GM08714 (cell line): ENCODE results near the gene HOXC9.
"Not testable (repeated sequence)": the region's sequence is repeated elsewhere in the genome, so short reads cannot be mapped to it uniquely, and the experiment has no call there.

ENCODE experiments used
- H3K4me3 ChIP-seq: fragments of 200-500 bp; sonication (Bioruptor generic); 2 replicates; pipeline ENCODE4 v1.5.1; 2014; ENCODE audit warnings: mild to moderate bottlenecking, low read length, inconsistent platforms
- ZNF274 ChIP-seq: IDR thresholded peaks from 2 replicates; pipeline ENCODE4 v1.6.1; 2012; ENCODE audit warnings: mild to moderate bottlenecking, low read depth, low read length

The HOXC9 gene

DNA sequence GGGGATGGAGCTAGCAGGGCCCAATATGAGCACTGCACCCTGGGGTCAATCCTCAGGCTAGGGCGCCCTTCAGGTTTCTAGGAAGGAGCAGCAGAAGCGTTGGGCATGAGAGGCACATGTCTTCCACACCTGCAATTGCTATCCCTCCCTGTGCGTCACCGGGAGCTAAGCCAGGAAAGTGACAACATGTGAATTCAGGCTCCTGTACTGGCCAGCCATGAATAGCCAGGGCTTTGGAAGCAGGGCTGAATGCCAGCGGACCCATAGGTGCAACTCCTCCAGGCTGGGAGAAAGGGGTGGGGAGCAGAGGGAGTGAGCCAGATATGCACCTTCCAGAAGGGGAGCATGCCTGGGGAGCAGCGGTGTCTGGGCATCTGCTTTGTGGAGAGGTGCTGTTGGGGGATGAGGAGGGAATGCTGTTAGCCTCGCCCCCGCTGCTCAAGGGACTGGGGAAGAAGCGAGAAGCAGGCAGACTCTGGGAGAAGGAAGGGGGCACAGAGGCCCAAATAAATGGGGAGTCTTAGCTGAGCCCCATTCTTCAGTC, 39.0 kb downstream of the HOXC9 start:
- no peak overlapping the region for H3K4me3 ChIP-seq

DNA sequence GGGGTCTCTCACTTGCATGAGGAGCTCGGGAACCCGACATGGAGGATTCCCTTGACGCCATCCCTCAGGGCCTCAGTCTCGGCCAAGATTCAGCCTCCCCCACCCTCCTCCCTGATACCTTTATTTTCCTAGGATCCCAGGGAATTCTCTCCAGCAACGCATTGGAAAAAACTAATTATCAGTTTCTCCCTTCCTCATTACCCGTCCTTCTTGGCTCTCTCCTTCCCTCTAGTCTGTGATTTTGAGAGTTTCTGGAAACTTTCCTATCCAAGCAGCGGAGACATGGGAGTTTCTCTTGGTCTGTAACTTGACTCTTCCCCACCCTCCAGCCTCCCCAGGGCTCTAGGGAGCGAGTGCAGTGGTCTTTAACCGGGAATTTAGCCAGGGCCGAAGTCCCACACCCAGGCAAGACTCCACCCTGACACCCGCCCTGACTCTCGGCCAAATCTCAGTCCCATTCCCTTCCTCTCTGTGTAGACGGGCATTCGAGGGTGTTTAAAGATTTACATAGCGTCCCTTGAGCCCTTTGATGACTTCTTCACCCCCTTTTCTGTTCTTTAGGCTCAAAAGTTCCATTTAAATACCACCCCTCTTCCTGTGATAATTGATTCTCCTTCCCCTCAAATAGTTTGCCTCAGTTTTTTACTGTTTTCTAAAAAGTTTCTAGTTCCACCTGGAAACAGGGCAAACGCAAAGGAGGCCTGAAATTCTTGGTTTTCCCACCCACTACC, 39.6 kb downstream of the HOXC9 start:
- no peak overlapping the region for H3K4me3 ChIP-seq
- TF ChIP-seq ZNF274, result no peak

More for the DNA sequence above, 39.0 kb downstream of the HOXC9 start:
- TF ChIP-seq ZNF274, result no peak

DNA sequence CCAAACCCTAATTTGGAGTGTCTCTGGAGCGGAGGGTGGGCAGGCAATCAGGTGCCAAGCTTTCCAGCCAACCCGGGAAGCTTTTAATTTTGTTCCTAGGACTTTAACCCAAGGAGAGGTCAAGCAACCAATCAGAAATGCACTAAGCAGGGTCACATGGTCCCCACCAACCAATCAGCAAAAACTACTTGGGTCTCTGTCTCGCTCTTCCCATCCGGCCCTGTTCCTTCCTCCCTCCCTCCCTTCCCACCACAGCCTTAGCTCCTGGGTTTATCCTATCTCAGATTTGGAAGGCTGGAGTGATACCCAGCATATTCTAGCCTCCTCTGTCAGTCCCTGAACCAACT, 40.2 kb downstream of the HOXC9 start:
- H3K4me3 ChIP-seq, result no peak overlapping the region
- TF ChIP-seq ZNF274, result no peak

DNA sequence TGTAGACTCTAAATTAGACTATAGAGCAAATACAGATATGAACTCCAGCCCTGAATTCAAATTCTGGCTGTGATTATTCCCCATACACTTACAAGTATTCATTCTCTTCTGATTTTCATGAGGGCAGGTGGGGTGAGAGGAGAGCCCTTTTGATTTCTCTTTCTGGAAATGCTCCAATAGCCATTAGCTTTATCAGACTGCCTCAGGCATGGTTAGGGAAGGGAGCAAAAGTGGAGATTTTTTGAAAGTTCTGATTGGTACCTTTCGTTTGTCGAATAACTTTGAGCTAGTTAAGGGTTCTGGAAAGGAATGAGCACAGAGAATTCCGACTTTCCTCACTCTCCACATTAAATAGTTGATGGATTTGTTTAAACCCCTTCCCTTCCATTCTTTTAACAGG, 40.7 kb downstream of the HOXC9 start:
- H3K4me3 ChIP-seq, result no peak overlapping the region
- TF ChIP-seq ZNF274, result no peak

DNA sequence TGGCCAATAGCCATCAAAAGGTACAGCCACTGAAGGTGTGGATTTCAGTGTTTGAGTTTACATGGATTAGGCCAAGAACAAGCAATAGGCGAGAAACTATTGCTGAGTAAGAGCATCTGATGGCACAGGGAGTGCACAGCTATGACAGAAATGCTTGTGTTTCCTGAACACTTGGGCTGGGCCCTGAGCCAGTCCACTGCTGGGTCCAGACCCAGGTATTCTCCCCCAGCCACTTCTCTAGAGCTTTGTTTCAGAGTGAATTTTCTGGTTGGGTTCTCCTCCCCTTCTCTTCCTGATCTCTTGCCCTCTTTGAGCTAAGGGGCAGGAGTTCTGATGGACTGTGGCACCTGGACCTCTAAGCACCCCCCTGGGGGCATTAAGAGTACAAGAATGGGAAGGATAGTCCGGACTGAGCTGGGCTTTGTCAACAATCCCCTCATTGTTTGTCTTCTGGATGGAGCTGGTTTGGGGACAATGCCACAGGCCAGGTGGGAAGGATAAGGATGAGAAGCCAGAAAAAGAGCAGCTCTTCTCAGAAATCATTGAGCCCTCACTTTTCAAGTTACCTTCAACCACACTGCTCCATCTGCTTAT, 41.2 kb downstream of the HOXC9 start:
- no peak overlapping the region for H3K4me3 ChIP-seq

DNA sequence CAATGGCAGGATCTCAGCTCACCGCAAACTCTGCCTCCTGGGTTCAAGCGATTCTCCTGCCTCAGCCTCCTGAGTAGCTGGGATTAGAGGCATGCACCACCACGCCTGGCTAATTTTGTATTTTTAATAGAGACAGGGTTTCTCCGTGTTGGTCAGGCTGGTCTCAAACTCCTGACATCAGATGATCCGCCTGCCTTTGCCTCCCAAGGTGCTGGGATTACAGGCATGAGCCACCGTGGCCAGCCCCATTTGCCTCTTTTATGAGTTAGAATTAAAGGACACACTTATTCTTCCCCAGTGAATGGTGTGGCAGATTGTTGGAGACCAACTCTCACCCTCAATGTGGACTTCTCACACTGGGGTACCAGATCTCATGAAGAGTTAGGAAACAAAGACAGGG, 42.1 kb downstream of the HOXC9 start:
- not testable (repeated sequence) for H3K4me3 ChIP-seq

More for the DNA sequence above, 41.2 kb downstream of the HOXC9 start:
- no peak for TF ChIP-seq ZNF274

DNA sequence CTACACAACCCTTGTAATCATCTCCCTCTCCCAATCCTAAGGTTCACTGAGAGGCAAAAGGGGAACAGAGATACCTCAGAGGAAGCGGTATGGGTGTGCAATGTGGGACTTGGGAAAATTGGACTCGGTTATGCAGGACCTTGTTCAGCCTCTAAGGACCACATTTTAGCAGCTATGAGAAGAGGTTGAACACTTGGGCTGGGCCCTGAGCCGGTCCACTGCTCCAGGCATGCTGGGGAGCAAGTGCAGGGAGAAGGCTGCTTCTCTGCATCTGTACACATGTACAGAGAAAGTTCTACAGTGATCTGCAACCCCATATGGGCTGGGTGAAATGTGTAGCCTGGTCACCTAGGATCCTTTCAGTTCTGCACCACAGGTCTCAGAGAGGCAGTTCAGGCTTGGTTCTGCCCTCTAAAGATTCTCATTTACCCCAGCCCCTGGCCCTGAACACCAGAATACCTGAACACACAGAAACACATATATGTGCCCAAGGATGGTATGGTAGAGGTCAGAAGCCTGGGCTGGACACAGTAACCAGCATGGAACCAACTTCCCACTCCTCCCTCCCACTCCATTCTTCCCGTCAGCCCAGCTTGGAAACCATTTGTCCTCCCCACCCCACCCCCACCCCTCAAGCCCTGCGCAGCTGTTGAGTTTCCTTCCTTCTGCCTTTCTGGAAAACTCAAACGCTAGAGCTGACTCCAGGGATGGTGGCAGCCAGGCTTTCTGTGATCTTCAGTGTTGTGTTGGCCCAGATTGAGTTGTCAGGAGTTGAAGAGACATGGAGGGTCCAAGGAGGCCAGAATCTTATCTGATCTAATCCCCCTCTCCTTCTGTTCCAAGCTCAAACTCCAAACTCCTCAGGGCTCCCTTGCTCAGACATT, 43.3 kb downstream of the HOXC9 start:
- no peak overlapping the region for H3K4me3 ChIP-seq
- no peak for TF ChIP-seq ZNF274

DNA sequence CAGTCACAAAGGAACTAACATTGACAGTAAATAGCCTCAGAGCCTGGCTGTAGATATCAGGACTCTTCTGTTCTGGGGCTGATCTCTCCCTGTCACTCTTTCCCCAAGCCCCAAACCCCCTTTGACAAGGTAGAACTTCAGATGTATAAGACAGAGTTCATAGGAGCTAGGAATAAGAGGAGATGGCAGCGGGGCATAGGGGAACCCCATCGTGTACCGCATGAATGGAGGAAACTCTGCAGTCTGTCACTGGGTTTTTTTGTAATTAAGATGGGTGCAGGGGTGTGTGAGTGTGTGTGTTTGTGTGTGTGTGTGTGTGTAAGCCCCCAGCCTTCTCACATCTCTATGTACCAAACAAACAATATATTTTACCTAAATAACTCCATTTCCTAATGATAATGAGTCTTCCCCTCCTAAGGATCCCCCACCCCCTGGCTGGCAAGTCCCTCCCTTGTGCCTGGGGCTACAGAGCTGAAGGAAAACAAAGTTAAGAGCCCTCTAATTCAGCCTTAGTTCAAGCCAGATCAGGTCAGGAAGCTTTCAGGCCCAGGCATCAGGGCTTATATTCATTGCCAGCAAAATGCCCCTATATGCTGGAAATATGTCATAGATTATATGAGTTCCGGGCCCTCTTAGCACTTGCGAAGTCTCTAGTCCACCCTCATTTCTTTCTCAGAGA, 44.6 kb downstream of the HOXC9 start:
- H3K4me3 ChIP-seq, result no peak overlapping the region
- TF ChIP-seq ZNF274, result no peak

DNA sequence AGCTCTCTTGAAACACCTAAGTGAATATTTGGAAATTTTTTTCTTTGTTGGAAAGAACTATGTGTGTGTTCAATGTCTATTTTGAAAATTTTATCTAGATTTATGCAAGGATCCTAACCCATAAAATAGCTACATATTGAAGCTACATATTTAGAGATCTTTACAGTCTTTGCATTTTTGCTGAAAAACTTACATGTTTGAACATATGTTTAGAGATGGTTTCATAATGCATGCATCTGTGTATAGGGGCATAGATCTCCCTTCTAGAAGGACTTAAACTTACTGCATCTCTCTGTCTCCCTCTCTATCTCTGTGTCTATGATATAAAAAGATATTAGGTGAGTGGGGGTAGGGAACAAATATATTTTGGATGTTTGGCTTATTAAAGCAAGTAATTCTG, 45.4 kb downstream of the HOXC9 start:
- H3K4me3 ChIP-seq, result no peak overlapping the region
- TF ChIP-seq ZNF274, result no peak

DNA sequence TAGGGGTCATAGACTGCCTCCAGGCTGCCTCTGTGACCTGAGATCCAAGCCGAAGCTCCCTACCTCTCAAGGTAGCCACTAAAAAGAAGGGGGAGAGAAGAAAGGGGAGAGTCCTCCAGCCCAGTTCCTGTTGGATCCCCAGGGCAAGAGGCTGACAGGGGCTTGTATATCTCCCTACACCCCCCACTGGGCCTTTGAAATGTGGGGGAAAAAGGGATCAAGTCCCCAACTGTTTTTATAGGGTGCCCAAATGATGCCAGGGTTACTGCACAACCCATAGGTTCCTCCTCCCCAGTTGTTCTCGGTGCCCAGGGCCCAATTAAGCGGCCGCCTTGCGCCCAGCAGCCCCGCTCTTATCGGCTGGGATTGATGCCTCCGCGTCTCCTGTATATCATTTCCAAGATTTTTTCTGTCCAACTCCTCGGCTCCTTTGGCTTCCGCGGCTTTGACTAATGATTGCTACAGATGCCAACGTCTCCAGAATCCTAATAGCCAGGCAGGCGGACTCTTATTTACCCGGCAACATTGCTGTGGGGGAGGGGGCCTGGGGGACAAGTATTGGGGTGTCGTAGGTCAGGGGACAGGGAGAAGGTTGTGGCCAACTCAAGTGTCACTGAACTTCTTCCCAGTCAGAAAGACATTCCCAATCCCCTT, 46.0 kb downstream of the HOXC9 start:
- TF ChIP-seq ZNF274, result no peak

DNA sequence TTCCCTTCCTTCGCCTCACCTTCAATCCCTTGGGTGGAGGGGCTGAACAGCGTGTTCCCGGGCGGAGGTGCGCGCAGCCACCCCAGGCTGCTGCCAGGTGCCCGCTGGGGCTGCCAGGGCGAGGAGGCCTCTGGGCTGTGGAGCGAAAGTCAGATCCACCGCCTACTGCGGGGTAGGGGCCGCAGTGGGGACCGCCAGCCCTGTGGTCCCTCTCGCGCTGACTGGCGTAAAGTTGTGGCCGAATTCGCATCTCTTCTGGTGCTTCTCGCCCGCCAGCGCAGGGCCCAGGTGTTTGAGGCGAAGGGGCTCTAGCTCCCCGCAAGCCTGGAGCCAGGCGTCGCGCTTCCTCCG, 46.8 kb downstream of the HOXC9 start:
- TF ChIP-seq ZNF274, result no peak
- no peak overlapping the region for H3K4me3 ChIP-seq

More for the DNA sequence above, 46.0 kb downstream of the HOXC9 start:
- no peak overlapping the region for H3K4me3 ChIP-seq

DNA sequence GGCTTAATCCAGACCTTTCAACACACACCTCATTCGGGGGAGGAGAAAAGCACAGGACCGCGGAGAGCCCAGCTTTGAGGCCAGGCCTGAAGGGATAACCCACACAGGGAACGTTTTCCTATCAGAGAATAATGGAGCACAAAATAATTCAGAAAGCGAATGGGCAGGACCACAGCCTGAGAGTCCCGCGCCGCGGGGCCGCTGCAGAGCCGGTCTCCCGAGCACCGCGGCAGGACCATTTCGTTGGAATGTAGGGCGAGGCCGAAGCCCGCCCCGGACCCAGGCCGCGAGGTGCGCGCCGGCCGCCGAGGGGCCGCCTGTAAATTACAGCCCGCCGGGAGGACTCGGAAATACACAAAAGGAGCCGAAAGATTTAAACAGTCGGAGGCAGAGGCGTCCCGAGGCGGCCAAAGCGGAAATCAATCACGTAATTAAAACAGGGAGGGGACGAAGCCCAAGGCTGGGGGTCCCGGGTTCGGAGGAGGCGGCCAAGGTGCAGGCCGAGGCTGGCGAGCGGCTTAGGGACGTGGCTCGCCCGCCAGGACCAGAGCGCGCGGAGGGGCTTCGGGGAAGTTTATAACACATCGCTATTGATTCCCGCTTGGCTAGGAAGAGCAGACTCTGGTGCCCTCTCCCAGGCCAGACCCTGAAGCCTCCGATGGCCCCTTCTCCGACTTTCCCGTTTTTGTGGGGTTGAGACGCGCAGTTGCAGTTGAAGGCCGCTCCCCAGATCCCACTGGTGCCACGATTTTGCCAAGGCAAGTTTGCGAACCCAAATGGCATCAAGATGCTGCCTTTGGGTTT, 47.4 kb downstream of the HOXC9 start:
- TF ChIP-seq ZNF274, result no peak

DNA sequence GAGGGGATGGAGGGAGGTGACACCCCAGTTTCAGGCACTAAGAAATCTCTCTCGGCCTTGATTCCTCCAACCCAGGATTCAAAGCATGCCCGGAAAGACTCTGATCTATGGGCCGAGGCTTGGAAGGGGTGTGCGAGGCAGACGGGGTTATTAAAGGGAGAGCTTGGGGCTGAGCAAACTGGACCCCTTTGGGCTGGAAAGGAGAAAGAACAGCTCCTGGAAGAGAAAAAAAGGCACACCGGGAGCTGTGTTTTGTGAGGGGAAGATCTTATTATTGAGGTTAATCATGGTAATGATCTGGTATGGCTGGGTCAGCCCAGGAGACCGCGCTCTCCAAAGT, 48.0 kb downstream of the HOXC9 start:
- H3K4me3 ChIP-seq, result no peak overlapping the region
- no peak for TF ChIP-seq ZNF274

More for the DNA sequence above, 47.4 kb downstream of the HOXC9 start:
- H3K4me3 ChIP-seq, result no peak overlapping the region
